Uterus (tissue), 2 donors: ENCODE data around the gene TUBB4B.

Source experiments
- CTCF ChIP-seq, 4 experiments: fragments of 200-600 bp in 2 of 4; fragments of 450-650 bp in 2 of 4; sonication (generic) in 2 of 4; IDR thresholded peaks; one replicate each; pipeline ENCODE4 v1.5.1; 2016 to 2019; ENCODE audit warnings: antibody characterized with exemption in 4 of 4, mild to moderate bottlenecking in 2 of 4, moderate library complexity in 1 of 4
- POLR2A ChIP-seq, 2 donors: fragments of 450-650 bp; IDR thresholded peaks; one replicate each; pipeline ENCODE4 v1.6.1; 2016; ENCODE audit warnings: antibody characterized with exemption in 2 of 2, mild to moderate bottlenecking in 1 of 2, moderate library complexity in 1 of 2

GRCh38 chr9:137193771-137194170, 47.3 kb upstream of the TUBB4B start:
- TF ChIP-seq CTCF (IDR thresholded peaks at IDR 0.05), result no peak
- no peak for TF ChIP-seq POLR2A (IDR thresholded peaks at IDR 0.05)
